ENCODE measurements around the gene ZIC3.
"Not testable (repeated sequence)": the region's sequence is repeated elsewhere in the genome, so short reads cannot be mapped to it uniquely, and the experiment has no call there.

DNA sequence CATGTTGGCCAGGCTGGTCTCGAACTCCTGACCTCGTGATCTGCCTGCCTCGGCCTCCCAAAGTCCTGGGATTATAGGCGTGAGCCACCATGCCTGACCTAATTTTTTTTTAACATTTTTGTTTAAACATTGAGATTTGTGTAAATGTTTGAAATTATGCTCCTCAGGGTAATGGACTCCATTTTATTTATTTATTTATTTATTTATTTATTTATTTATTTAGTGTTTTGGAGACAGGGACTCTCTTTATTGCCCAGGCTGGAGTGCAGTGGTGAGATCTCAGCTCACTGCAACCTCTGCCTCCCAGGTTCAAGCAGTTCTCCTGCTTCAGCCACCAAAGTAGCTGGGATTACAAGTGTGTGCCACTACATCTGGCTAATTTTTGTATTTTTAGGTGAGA lies 13.8 kb upstream of the ZIC3 start:
- TF ChIP-seq, protein P1, sequence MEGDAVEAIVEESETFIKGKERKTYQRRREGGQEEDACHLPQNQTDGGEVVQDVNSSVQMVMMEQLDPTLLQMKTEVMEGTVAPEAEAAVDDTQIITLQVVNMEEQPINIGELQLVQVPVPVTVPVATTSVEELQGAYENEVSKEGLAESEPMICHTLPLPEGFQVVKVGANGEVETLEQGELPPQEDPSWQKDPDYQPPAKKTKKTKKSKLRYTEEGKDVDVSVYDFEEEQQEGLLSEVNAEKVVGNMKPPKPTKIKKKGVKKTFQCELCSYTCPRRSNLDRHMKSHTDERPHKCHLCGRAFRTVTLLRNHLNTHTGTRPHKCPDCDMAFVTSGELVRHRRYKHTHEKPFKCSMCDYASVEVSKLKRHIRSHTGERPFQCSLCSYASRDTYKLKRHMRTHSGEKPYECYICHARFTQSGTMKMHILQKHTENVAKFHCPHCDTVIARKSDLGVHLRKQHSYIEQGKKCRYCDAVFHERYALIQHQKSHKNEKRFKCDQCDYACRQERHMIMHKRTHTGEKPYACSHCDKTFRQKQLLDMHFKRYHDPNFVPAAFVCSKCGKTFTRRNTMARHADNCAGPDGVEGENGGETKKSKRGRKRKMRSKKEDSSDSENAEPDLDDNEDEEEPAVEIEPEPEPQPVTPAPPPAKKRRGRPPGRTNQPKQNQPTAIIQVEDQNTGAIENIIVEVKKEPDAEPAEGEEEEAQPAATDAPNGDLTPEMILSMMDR (IDR thresholded peaks at IDR 0.05; ENCODE audit: low read depth, low read length, poor library complexity, severe bottlenecking): not testable (repeated sequence)
- TF ChIP-seq EZH2phosphoT487 (IDR thresholded peaks at IDR 0.05; ENCODE audit: borderline replicate concordance, low read length): not testable (repeated sequence)
